ENCODE measurements around the gene ADAMTSL1.

DNA sequence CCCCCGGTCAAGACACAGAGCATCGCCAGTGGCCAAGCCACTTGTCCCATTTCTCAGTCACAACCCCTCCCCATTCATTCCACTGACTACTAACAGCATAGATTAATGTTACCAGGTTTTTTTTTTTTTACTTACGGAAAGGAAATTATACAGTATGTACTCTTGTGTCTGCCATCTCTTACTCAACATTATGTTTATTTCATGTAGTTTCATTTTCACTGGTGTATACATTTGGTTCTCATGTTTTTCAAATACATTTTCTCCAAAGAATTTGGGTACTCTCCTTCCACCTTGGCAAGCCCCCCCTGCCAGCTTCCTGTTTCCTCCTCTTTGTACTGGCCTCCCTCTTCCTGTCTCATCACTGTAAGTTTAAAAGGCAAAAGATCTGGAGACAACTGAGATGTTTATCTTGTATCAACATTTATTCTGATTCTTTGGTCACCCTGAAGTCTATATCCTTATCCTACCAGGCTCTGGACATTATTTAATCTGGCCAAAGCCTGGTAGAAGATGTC lies 351.8 kb downstream of the ADAMTSL1 start:
- TF ChIP-seq CTCF (IDR thresholded peaks at IDR 0.05; ENCODE audit: insufficient read depth, low read depth, low read length), result no peak
- TF ChIP-seq EZH2 (IDR thresholded peaks at IDR 0.05; ENCODE audit: insufficient read depth, low read length), result no peak

All from astrocyte (in vitro differentiated cells and primary cell).